Measurements from ENCODE around the gene FRG2B. TPM values are rescaled to one million over a fixed set of nuclear protein-coding genes. Genes with fewer than 3 reads are reported as not detected.
"Not testable (repeated sequence)": the region's sequence is repeated elsewhere in the genome, so short reads cannot be mapped to it uniquely, and the experiment has no call there.

The FRG2B gene
- total RNA-seq: not detected

- H3K9me3 Mint-ChIP-seq; POLR2A ChIA-PET; DNase-seq; H3K4me3 Mint-ChIP-seq; H3K4me1 Mint-ChIP-seq; H3K27me3 Mint-ChIP-seq; H3K27ac Mint-ChIP-seq; ATAC-seq (ENCODE audit: low read depth); H3K36me3 Mint-ChIP-seq: not testable (repeated sequence)
These were observed at the start of gene FRG2B for GRCh38 chr10:133626695-133627094. FRG2B (minus strand) TSS chr10:133626795; CDS start chr10:133626742, 53 bp downstream.

- H3K9me3 Mint-ChIP-seq; ATAC-seq (ENCODE audit: low read depth); H3K27ac Mint-ChIP-seq; H3K4me3 Mint-ChIP-seq; DNase-seq; POLR2A ChIA-PET; H3K36me3 Mint-ChIP-seq; H3K4me1 Mint-ChIP-seq: not testable (repeated sequence)
- H3K27me3 Mint-ChIP-seq: peaks cover 16% of the 10 kb centered on the region
These were observed 40.9 kb upstream of the FRG2B start for GRCh38 chr10:133667446-133667845.

DNA sequence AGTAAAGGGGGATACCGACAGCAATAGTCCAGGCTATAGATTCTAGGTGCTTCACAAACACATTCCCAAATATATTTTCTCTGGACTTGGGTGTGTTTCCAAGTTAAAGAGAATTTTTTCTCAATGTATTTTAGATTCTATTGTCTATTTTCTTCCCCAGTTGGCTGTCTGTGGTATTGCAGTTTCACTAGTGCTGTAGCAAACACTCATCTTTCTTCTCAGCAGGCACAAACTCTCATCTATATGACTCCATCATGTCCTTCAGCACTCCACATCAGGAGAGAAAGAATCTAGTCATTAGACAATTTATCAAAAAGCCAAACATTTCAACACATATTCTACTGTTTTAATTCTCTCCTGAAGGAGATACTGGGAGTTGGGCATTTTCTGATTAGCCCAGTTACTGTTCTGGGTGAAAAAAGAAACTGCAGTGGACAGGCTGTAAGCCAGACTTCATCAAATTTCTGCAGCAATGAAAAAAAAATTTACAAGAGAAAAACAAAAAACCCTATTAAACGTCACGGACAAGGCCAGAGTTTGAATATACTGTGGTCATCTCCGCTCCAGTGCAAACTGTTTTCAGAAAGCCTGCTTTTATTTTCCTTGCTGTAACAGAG is 37.1 kb upstream of the FRG2B start:
- H3K27ac Mint-ChIP-seq; POLR2A ChIA-PET; H3K9me3 Mint-ChIP-seq; DNase-seq; H3K4me1 Mint-ChIP-seq; H3K36me3 Mint-ChIP-seq; H3K4me3 Mint-ChIP-seq; ATAC-seq (ENCODE audit: low read depth): not testable (repeated sequence)
- H3K27me3 Mint-ChIP-seq: peaks cover 22% of the 10 kb centered on the region

GRCh38 chr10:133661122-133661521 is 34.5 kb upstream of the FRG2B start:
- ATAC-seq (ENCODE audit: low read depth): peak; percentile 22
- peaks cover 22% of the 10 kb centered on the region for H3K27me3 Mint-ChIP-seq
- POLR2A ChIA-PET, H3K27ac Mint-ChIP-seq, H3K4me1 Mint-ChIP-seq, DNase-seq, H3K4me3 Mint-ChIP-seq, H3K36me3 Mint-ChIP-seq, H3K9me3 Mint-ChIP-seq: not testable (repeated sequence)

- H3K27ac Mint-ChIP-seq; H3K4me3 Mint-ChIP-seq; H3K36me3 Mint-ChIP-seq; H3K4me1 Mint-ChIP-seq; DNase-seq; ATAC-seq (ENCODE audit: low read depth); H3K9me3 Mint-ChIP-seq; POLR2A ChIA-PET: not testable (repeated sequence)
- H3K27me3 Mint-ChIP-seq: peaks cover 22% of the 10 kb centered on the region
These were observed 33.9 kb upstream of the FRG2B start for GRCh38 chr10:133660516-133660915.

GRCh38 chr10:133657276-133657675 is 30.7 kb upstream of the FRG2B start:
- DNase-seq; H3K9me3 Mint-ChIP-seq; H3K27ac Mint-ChIP-seq; H3K36me3 Mint-ChIP-seq; ATAC-seq (ENCODE audit: low read depth); H3K4me1 Mint-ChIP-seq; POLR2A ChIA-PET; H3K27me3 Mint-ChIP-seq; H3K4me3 Mint-ChIP-seq: not testable (repeated sequence)

- ATAC-seq (ENCODE audit: low read depth); H3K4me1 Mint-ChIP-seq; H3K9me3 Mint-ChIP-seq; H3K36me3 Mint-ChIP-seq; H3K4me3 Mint-ChIP-seq; H3K27ac Mint-ChIP-seq; DNase-seq; POLR2A ChIA-PET; H3K27me3 Mint-ChIP-seq: not testable (repeated sequence)
These were observed 22.4 kb upstream of the FRG2B start for GRCh38 chr10:133648872-133649455.

DNA sequence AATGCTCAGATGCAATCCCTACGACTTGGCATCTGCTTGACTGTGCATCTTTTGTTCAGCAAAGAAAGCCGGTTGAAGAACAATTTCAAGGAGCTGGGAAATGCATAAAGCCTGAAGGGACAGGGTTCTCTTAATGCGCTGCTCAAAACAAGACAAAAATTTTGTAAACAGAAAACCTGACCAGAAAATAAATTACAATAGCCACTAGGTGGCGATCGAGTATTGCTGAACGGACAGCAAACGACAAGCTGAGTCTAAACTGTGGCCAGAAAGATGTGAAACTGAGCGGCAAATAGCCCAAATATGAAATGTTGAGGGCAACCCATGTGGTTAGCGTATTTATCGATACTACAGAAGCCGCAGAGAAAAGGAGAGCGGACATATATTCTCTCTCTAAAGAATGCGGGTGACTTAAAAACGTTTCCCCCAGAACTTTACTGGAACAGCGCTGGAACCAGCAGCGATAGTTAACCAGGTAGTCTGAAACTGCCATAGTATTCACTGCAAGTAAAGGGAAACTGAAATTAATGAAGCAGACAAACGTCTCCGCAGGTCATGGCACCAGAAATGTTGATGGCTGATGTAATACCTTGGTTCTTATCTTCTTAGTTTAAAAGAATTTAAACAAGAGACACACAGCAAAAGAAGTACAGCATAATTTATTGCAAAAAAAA is 20.6 kb upstream of the FRG2B start:
- POLR2A ChIA-PET, H3K27ac Mint-ChIP-seq, DNase-seq, H3K9me3 Mint-ChIP-seq, H3K4me1 Mint-ChIP-seq, H3K36me3 Mint-ChIP-seq, H3K27me3 Mint-ChIP-seq: not testable (repeated sequence)
- ATAC-seq (ENCODE audit: low read depth): peak; percentile 77
- peak overlapping the region; percentile 42 for H3K4me3 Mint-ChIP-seq

DNA sequence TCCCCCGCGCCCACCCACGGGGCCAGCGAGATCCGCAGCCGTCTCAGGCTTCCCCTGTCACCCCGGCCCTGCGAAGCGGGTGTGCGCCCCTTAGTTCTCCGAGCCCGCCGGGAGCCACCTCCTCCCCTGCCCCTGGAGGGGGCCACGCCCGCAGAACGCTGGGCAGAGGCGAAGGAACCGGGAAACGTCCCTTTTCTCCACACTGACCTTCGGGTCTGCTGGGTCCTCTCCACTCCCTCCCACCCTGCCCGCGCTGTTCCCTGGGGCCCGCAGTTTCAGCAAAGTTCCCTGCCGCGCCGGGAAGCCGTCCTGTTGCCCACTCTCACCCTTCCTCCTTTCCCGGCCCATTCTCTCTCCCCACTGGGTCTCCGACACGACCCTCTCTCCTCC is 11.2 kb upstream of the FRG2B start:
- DNase-seq; H3K4me1 Mint-ChIP-seq; H3K27me3 Mint-ChIP-seq; POLR2A ChIA-PET; ATAC-seq (ENCODE audit: low read depth); H3K27ac Mint-ChIP-seq; H3K36me3 Mint-ChIP-seq; H3K9me3 Mint-ChIP-seq: not testable (repeated sequence)
- peak overlapping the region; percentile 16 for H3K4me3 Mint-ChIP-seq

- H3K36me3 Mint-ChIP-seq, H3K27me3 Mint-ChIP-seq, POLR2A ChIA-PET, DNase-seq, H3K27ac Mint-ChIP-seq, H3K9me3 Mint-ChIP-seq, H3K4me1 Mint-ChIP-seq: not testable (repeated sequence)
- H3K4me3 Mint-ChIP-seq: peak overlapping the region; percentile 13
- ATAC-seq (ENCODE audit: low read depth): peak; percentile 50
These were observed 10.7 kb upstream of the FRG2B start for GRCh38 chr10:133637202-133637845.

DNA sequence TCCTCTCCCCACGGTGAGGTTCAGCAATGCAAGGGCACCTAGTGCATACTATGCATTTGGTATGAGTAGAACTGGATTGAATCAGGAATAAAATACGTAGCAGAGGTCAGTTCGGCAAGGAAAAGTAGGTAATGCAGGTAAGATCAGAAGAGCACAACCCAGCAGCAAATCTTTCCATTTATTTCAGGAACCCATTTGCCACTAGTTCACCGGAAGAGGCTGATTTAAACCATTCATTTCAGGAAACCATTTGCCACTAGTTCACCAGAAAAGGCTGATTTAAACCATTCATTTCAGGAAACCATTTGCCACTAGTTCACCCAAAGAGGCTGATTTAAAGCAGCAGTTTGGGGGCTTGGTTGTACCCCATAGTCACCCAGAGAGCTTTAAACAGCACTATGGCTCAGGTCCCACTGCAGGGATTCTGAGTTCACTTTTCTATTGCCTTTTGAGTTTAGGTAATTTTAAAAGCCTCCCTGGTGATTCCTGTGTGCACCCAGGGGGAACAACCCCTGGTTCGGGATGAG is 4.2 kb upstream of the FRG2B start:
- DNase-seq, H3K36me3 Mint-ChIP-seq, POLR2A ChIA-PET, H3K27me3 Mint-ChIP-seq, H3K4me3 Mint-ChIP-seq, H3K27ac Mint-ChIP-seq, H3K4me1 Mint-ChIP-seq, H3K9me3 Mint-ChIP-seq: not testable (repeated sequence)
- ATAC-seq (ENCODE audit: low read depth): peak; percentile 56

DNA sequence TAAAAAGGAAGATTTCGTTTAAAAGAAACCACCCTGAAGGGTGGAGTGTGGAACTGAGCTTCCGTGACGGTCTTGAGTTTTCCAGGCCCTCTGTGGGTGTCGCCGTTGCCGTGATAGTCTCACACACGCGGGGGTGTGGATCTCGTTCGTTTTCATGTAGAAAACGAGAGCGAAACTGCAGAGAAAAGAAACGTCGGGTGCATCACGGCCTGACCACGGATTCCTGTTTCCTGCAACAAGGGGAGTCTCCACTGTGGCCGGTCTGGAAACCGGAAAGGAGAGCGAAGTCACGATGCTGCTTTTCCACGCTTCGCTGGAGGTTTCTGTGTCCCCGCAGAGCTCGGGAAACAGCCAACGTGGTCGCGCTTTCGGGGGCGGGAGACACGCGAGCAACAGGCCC is 4.1 kb downstream of the FRG2B start:
- H3K36me3 Mint-ChIP-seq; H3K27ac Mint-ChIP-seq; DNase-seq; H3K4me1 Mint-ChIP-seq; H3K9me3 Mint-ChIP-seq; ATAC-seq (ENCODE audit: low read depth); H3K4me3 Mint-ChIP-seq; POLR2A ChIA-PET: not testable (repeated sequence)
- H3K27me3 Mint-ChIP-seq: peaks cover 19% of the 10 kb centered on the region

- POLR2A ChIA-PET: no interaction called here
- Mint-ChIP-seq H3K4me3 (no peak overlapping the region), H3K27ac (no peak overlapping the region), H3K9me3 (no peaks in the 10 kb centered on the region), H3K36me3 (peaks cover 2% of the 10 kb centered on the region), H3K4me1 (no peaks in the 10 kb centered on the region), H3K27me3 (peaks cover 24% of the 10 kb centered on the region)
- DNase-seq: no peak
- ATAC-seq (ENCODE audit: low read depth): no peak
These were observed 7.7 kb downstream of the FRG2B start for GRCh38 chr10:133618851-133619250.

- DNase-seq (no peak), ATAC-seq (ENCODE audit: low read depth) (no peak)
- Mint-ChIP-seq H3K27ac (no peak overlapping the region), H3K4me1 (no peaks in the 10 kb centered on the region), H3K4me3 (no peak overlapping the region), H3K9me3 (no peaks in the 10 kb centered on the region), H3K27me3 (peaks cover 29% of the 10 kb centered on the region), H3K36me3 (no peaks in the 10 kb centered on the region)
- POLR2A ChIA-PET: no interaction called here
These were observed 9.4 kb downstream of the FRG2B start for GRCh38 chr10:133617196-133617595.

Measured in activated naive CD8-positive, alpha-beta T cell treated with anti-CD3 and anti-CD28 coated beads, Interleukin-2, amount 10 ng/mL, durations not matched to agents 7 days and 5 days (primary cell).